ENCODE results near the gene RTF2. TPM values are rescaled to one million over a fixed set of nuclear protein-coding genes. Genes with fewer than 3 reads are reported as not detected.

RTF2 gene
- total and polyA plus RNA-seq, 7 donors: 89.0 to 128 (median 93.0) TPM

- TF ChIP-seq CTCF (IDR thresholded peaks at IDR 0.05): no peak
- Histone ChIP-seq H3K4me3 (no peak overlapping the region), H3K27ac (no peak overlapping the region), H3K4me1 (no peaks in the 10 kb centered on the region), H3K36me3 (ENCODE audit: insufficient read depth in 1 of 2, low read depth in 1 of 2) (no peaks in the 10 kb centered on the region), H3K9me3 (no peaks in the 10 kb centered on the region), H3K27me3 (ENCODE audit: insufficient read depth in 3 of 3, low read length in 2 of 3) (no peaks in the 10 kb centered on the region)
- intact Hi-C loops (cut with DNase I): no loop called here
- no peak for DNase-seq
- 46 to 57% (median 49%) methylated on average over 6 of the region's 6 CpGs for WGBS, 3 donors
- no peak for ATAC-seq
Observed at GRCh38 chr20:56433880-56434255, 34.6 kb upstream of the RTF2 start.

- ATAC-seq: no peak
- H3K9me3 ChIP-seq: no peaks in the 10 kb centered on the region
- H3K27ac ChIP-seq: no peak overlapping the region
- WGBS, 3 donors: 82 to 88% (median 85%) methylated on average over 20 of the region's 20 CpGs
- H3K4me1 ChIP-seq: no peaks in the 10 kb centered on the region
- H3K27me3 ChIP-seq (ENCODE audit: insufficient read depth in 3 of 3, low read length in 2 of 3): no peaks in the 10 kb centered on the region
- no peak overlapping the region for H3K4me3 ChIP-seq
- H3K36me3 ChIP-seq (ENCODE audit: insufficient read depth in 1 of 2, low read depth in 1 of 2): no peaks in the 10 kb centered on the region
- no peak for DNase-seq
- intact Hi-C loops (cut with DNase I): no loop called here
- no peak for TF ChIP-seq CTCF (IDR thresholded peaks at IDR 0.05)
Observed at GRCh38 chr20:56437196-56437960, 31.0 kb upstream of the RTF2 start.

GRCh38 chr20:56438284-56438683 lies 30.1 kb upstream of the RTF2 start:
- 95 to 97% (median 97%) methylated on average over 4 of the region's 4 CpGs for WGBS, 3 donors
- H3K27ac ChIP-seq: no peak overlapping the region
- no peak for TF ChIP-seq CTCF (IDR thresholded peaks at IDR 0.05)
- no peak for DNase-seq
- ATAC-seq: no peak
- no peaks in the 10 kb centered on the region for H3K27me3 ChIP-seq (ENCODE audit: insufficient read depth in 3 of 3, low read length in 2 of 3)
- H3K4me3 ChIP-seq: no peak overlapping the region
- H3K36me3 ChIP-seq (ENCODE audit: insufficient read depth in 1 of 2, low read depth in 1 of 2): no peaks in the 10 kb centered on the region
- intact Hi-C loops (cut with DNase I): no loop called here
- H3K9me3 ChIP-seq: no peaks in the 10 kb centered on the region
- no peaks in the 10 kb centered on the region for H3K4me1 ChIP-seq

GRCh38 chr20:56439771-56440291 lies 28.6 kb upstream of the RTF2 start:
- ATAC-seq (peak in 1 of 4 donors; percentile 67), DNase-seq (peak in 1 of 2 donors; percentile 60)
- Histone ChIP-seq H3K27ac (no peak overlapping the region), H3K4me1 (no peaks in the 10 kb centered on the region), H3K27me3 (ENCODE audit: insufficient read depth in 3 of 3, low read length in 2 of 3) (peaks cover 0 to 1% (median 0%) of the 10 kb centered on the region in 3 donors), H3K36me3 (ENCODE audit: insufficient read depth in 1 of 2, low read depth in 1 of 2) (no peaks in the 10 kb centered on the region), H3K9me3 (no peaks in the 10 kb centered on the region), H3K4me3 (no peak overlapping the region)
- 24 to 40% (median 27%) methylated on average over 5 of the region's 5 CpGs for WGBS, 3 donors
- intact Hi-C loops (cut with DNase I): loop anchor here in 1 of 2 donors (10.0 kb wide), 1 partner anchor 1635 kb away; no protein-coding TSS in a partner anchor
- TF ChIP-seq CTCF (IDR thresholded peaks at IDR 0.05): no peak
